Mucosa of rectum (tissue), 2 donors: ENCODE results near the gene TSPAN18.

Experiments
- H3K27ac ChIP-seq, 2 donors: one replicate each; pipeline ENCODE4 v1.7.0; 2013; ENCODE audit warnings: inconsistent platforms in 2 of 2, low read depth in 2 of 2, low read length in 2 of 2
- H3K27me3 ChIP-seq, 2 donors: one replicate each; pipeline ENCODE4 v1.7.0; 2013; ENCODE audit warnings: low read length in 2 of 2; ENCODE audit not compliant: control insufficient read depth in 2 of 2, insufficient read depth in 2 of 2
- H3K36me3 ChIP-seq, 2 donors: one replicate each; pipeline ENCODE4 v1.7.0; 2013; ENCODE audit warnings: low read length in 2 of 2; ENCODE audit not compliant: control insufficient read depth in 2 of 2, insufficient read depth in 2 of 2
- H3K4me1 ChIP-seq, 2 donors: one replicate each; pipeline ENCODE4 v1.7.0; 2013; ENCODE audit warnings: low read length in 2 of 2, mild to moderate bottlenecking in 1 of 2; ENCODE audit not compliant: control insufficient read depth in 2 of 2, insufficient read depth in 2 of 2
- H3K4me3 ChIP-seq, 2 donors: one replicate each; pipeline ENCODE4 v1.7.0; 2013; ENCODE audit warnings: low read length in 2 of 2
- H3K9ac ChIP-seq, 2 donors: one replicate each; pipeline ENCODE4 v1.7.0; 2013; ENCODE audit warnings: low read length in 2 of 2, low read depth in 1 of 2, mild to moderate bottlenecking in 1 of 2
- H3K9me3 ChIP-seq, 2 donors: one replicate each; pipeline ENCODE4 v1.7.0; 2013; ENCODE audit warnings: low read length in 2 of 2; ENCODE audit not compliant: control insufficient read depth in 2 of 2
- donor health status: healthy.
- donor health status: Normal muscosa, but diverticular disease.

TSPAN18 gene

GRCh38 chr11:44775985-44776446 is 49.3 kb downstream of the TSPAN18 start:
- H3K27me3 ChIP-seq: peaks cover 0 to 2% of the 10 kb centered on the region in 2 donors
- no peak overlapping the region for H3K4me3 ChIP-seq
- H3K36me3 ChIP-seq: no peaks in the 10 kb centered on the region
- H3K9me3 ChIP-seq: no peaks in the 10 kb centered on the region
- H3K4me1 ChIP-seq: peaks cover 0 to 3% of the 10 kb centered on the region in 2 donors
- no peak overlapping the region for H3K27ac ChIP-seq
- no peak overlapping the region for H3K9ac ChIP-seq

- Histone ChIP-seq H3K27ac (no peak overlapping the region), H3K9me3 (no peaks in the 10 kb centered on the region), H3K4me1 (peaks cover 0 to 6% of the 10 kb centered on the region in 2 donors), H3K36me3 (no peaks in the 10 kb centered on the region), H3K4me3 (no peak overlapping the region), H3K9ac (no peak overlapping the region), H3K27me3 (peaks cover 0 to 2% of the 10 kb centered on the region in 2 donors)
Measured at GRCh38 chr11:44776551-44777208, 49.9 kb downstream of the TSPAN18 start.

DNA sequence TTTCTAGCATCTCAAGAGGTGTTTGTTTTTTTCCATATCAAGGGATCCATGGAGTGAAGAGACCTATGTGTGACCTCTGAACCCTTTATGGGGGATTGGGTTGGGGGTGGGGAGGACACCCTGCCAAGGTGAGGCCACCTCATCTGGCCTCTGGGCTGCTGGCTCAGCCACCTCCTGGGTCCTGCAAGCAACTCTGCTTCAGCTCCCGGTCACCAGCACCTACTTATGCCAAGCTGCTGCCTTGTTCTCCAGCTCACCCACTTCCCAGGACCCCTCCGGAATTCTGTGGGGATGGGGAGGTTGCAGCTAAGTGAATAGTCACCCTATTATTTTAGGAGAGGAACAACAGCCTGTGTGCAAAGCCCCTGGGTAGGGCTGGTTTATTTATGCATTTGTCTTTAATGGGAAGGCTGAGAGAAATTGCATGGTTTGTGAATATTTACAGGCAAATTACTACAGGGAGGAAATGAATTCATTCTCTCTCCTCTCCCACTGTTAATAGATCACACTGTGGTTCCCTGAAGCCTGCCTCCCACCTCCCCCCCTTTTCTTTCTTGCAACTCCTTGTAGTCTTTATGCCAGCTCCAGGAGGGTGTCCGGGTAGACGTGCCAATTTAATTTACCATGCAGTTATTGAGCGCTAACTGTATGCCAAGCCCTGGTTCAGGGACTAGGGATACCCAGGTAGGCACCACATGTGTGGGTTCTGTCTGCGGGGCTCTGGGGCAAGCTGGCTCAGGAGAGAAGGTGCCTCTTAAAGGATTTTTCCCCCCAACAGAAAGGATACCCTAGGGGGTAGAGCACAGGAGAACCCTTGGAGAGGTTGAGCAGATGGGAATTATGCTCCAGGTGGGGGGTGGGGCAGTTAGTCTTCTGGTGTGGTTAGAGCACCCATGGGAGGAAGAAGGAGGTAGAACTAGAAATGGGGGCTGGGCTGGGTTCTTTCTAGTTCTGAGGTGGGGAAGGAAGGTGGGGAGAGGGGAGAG is 50.7 kb downstream of the TSPAN18 start:
- Histone ChIP-seq H3K27ac (no peak overlapping the region), H3K9me3 (no peaks in the 10 kb centered on the region), H3K27me3 (peaks cover 0 to 2% of the 10 kb centered on the region in 2 donors), H3K36me3 (no peaks in the 10 kb centered on the region), H3K9ac (no peak overlapping the region), H3K4me3 (no peak overlapping the region), H3K4me1 (peaks cover 0 to 6% of the 10 kb centered on the region in 2 donors)

GRCh38 chr11:44778195-44779100 is 51.7 kb downstream of the TSPAN18 start:
- Histone ChIP-seq H3K27ac (no peak overlapping the region), H3K9me3 (no peaks in the 10 kb centered on the region), H3K27me3 (peaks cover 0 to 2% of the 10 kb centered on the region in 2 donors), H3K9ac (no peak overlapping the region), H3K36me3 (no peaks in the 10 kb centered on the region), H3K4me3 (no peak overlapping the region), H3K4me1 (peaks cover 0 to 6% of the 10 kb centered on the region in 2 donors)

DNA sequence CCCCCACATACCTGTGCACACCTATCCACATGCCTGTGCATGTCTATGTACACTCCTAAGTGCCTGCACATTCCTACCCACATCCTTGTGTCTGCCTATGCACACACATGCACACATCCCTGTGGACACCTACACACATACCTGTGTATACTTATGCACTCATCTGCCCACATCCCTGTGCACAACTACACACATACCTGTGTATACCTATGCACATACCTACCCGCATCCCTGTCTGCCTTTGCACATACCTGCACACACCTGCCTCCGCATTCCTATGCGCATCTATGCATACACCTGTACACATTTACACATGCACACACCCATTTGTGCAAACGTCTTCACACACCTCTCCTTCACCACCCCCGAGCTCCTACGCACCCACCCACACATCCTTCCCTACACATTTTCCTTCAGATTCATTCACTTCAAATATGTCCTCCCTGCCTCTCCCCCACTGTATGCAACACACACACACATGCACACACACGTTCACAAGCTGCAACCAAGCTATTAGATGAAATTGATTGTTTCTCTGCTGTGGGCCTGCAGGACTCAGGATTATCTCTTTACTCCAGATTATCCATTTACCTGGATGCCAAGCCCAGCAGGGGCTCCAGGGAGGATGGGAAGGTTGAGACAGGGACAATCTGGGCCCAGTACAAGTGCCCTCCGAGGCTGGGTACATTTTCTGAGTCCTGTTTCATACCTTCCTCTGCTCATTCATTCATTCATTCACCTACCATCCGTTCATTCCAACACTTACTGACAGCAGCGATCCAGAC is 53.2 kb downstream of the TSPAN18 start:
- Histone ChIP-seq H3K4me3 (no peak overlapping the region), H3K9ac (no peak overlapping the region), H3K36me3 (no peaks in the 10 kb centered on the region), H3K27ac (no peak overlapping the region), H3K4me1 (peaks cover 0 to 2% of the 10 kb centered on the region in 2 donors), H3K27me3 (no peaks in the 10 kb centered on the region), H3K9me3 (no peaks in the 10 kb centered on the region)

GRCh38 chr11:44780940-44781631 is 54.3 kb downstream of the TSPAN18 start:
- H3K36me3 ChIP-seq: no peaks in the 10 kb centered on the region
- H3K27me3 ChIP-seq: no peaks in the 10 kb centered on the region
- no peaks in the 10 kb centered on the region for H3K9me3 ChIP-seq
- no peak overlapping the region for H3K9ac ChIP-seq
- peaks cover 0 to 2% of the 10 kb centered on the region in 2 donors for H3K4me1 ChIP-seq
- no peak overlapping the region for H3K27ac ChIP-seq
- no peak overlapping the region for H3K4me3 ChIP-seq

DNA sequence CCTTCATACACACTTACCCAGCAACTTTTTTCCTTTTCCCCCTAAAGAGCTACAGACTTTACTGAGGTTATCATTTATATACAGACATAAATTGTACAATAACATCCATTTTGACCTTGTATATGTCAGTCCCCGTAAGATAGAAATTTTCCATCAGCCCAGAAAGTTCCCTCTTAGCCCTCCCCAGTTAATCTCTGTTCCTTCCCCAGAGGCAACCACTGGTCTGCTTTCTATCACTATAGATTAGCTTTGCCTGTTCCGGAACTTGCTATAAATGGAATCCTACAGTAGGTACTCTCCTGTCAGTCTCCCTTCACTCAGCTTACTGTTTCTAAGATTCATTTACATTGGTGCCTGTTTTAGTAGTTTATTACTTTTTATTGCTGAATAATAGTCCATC is 54.9 kb downstream of the TSPAN18 start:
- Histone ChIP-seq H3K4me3 (no peak overlapping the region), H3K9ac (no peak overlapping the region), H3K36me3 (no peaks in the 10 kb centered on the region), H3K9me3 (no peaks in the 10 kb centered on the region), H3K4me1 (peaks cover 0 to 2% of the 10 kb centered on the region in 2 donors), H3K27ac (no peak overlapping the region), H3K27me3 (no peaks in the 10 kb centered on the region)

- H3K27me3 ChIP-seq: no peaks in the 10 kb centered on the region
- peaks cover 0 to 2% of the 10 kb centered on the region in 2 donors for H3K4me1 ChIP-seq
- no peak overlapping the region for H3K4me3 ChIP-seq
- no peak overlapping the region for H3K9ac ChIP-seq
- no peaks in the 10 kb centered on the region for H3K9me3 ChIP-seq
- no peaks in the 10 kb centered on the region for H3K36me3 ChIP-seq
- H3K27ac ChIP-seq: no peak overlapping the region
Measured at GRCh38 chr11:44782478-44782877, 55.7 kb downstream of the TSPAN18 start.

- Histone ChIP-seq H3K9ac (no peak overlapping the region), H3K36me3 (no peaks in the 10 kb centered on the region), H3K4me3 (no peak overlapping the region), H3K9me3 (no peaks in the 10 kb centered on the region), H3K4me1 (peaks cover 0 to 2% of the 10 kb centered on the region in 2 donors), H3K27ac (no peak overlapping the region), H3K27me3 (no peaks in the 10 kb centered on the region)
Measured at GRCh38 chr11:44784436-44784760, 57.6 kb downstream of the TSPAN18 start.
